HG03342 (cell line): Measurements from ENCODE around the gene ZKSCAN7.
"Not testable (repeated sequence)": the region's sequence is repeated elsewhere in the genome, so short reads cannot be mapped to it uniquely, and the experiment has no call there.

Source experiments
- ATAC-seq: cut with Tn5 transposase; IDR thresholded peaks from one replicate; pipeline ENCODE4 v1.9.1; 2021; ENCODE audit warnings: mild to moderate bottlenecking, moderate library complexity; ENCODE audit not compliant: unreplicated experiment

Gene ZKSCAN7

GRCh38 chr3:44571024-44571423 is 16.0 kb downstream of the ZKSCAN7 start:
- no peak for ATAC-seq

GRCh38 chr3:44576613-44577012 is 21.6 kb downstream of the ZKSCAN7 start:
- no peak for ATAC-seq

- ATAC-seq, result not testable (repeated sequence)
Observed at GRCh38 chr3:44577354-44577952, 22.5 kb downstream of the ZKSCAN7 start.

GRCh38 chr3:44578316-44578715 is 23.3 kb downstream of the ZKSCAN7 start:
- ATAC-seq, result not testable (repeated sequence)

- ATAC-seq, result not testable (repeated sequence)
Observed at GRCh38 chr3:44578924-44579515, 24.0 kb downstream of the ZKSCAN7 start.

- ATAC-seq, result not testable (repeated sequence)
Observed at GRCh38 chr3:44579749-44580148, 24.8 kb downstream of the ZKSCAN7 start.

- ATAC-seq, result not testable (repeated sequence)
Observed at GRCh38 chr3:44580971-44581370, 26.0 kb downstream of the ZKSCAN7 start.

GRCh38 chr3:44584646-44585501 is 29.9 kb downstream of the ZKSCAN7 start, which contains the start of gene ZNF660:
TSS of gene ZNF660 (plus strand) at chr3:44584964. CDS start at chr3:44594194, 9,230 bp downstream.
- peak; percentile 66 for ATAC-seq

- ATAC-seq, result no peak
Observed at GRCh38 chr3:44596621-44597020, 41.6 kb downstream of the ZKSCAN7 start.

GRCh38 chr3:44601749-44602148 is 46.8 kb downstream of the ZKSCAN7 start:
- no peak for ATAC-seq

GRCh38 chr3:44612678-44613077 is 57.7 kb downstream of the ZKSCAN7 start:
- no peak for ATAC-seq
